HG03135 (cell line): ENCODE data around the gene ZIC4.

Experiments
- ATAC-seq: cut with Tn5 transposase; IDR thresholded peaks from one replicate; pipeline ENCODE4 v1.9.1; 2021; ENCODE audit warnings: mild to moderate bottlenecking, moderate library complexity; ENCODE audit not compliant: unreplicated experiment

Gene ZIC4

GRCh38 chr3:147405231-147406027 lies 914 bp downstream of the ZIC4 start:
- ATAC-seq, result no peak

- no peak for ATAC-seq
Measured at GRCh38 chr3:147404800-147405230, 1.5 kb downstream of the ZIC4 start.

GRCh38 chr3:147404000-147404799 lies 2.1 kb downstream of the ZIC4 start:
- no peak for ATAC-seq

GRCh38 chr3:147403511-147403910 lies 2.8 kb downstream of the ZIC4 start:
- no peak for ATAC-seq

- no peak for ATAC-seq
Measured at GRCh38 chr3:147402159-147402558, 4.2 kb downstream of the ZIC4 start.

- ATAC-seq, result no peak
Measured at GRCh38 chr3:147401421-147401820, 4.9 kb downstream of the ZIC4 start.

- no peak for ATAC-seq
Measured at GRCh38 chr3:147400999-147401398, 5.3 kb downstream of the ZIC4 start.

GRCh38 chr3:147400111-147400510 lies 6.2 kb downstream of the ZIC4 start:
- ATAC-seq, result no peak

GRCh38 chr3:147398813-147399534 lies 7.4 kb downstream of the ZIC4 start:
- no peak for ATAC-seq

- ATAC-seq, result no peak
Measured at GRCh38 chr3:147397875-147398812, 8.2 kb downstream of the ZIC4 start.

GRCh38 chr3:147397155-147397874 lies 9.0 kb downstream of the ZIC4 start:
- no peak for ATAC-seq

- no peak for ATAC-seq
Measured at GRCh38 chr3:147396712-147397046, 9.7 kb downstream of the ZIC4 start.

- ATAC-seq, result no peak
Measured at GRCh38 chr3:147395899-147396711, 10.2 kb downstream of the ZIC4 start.

- no peak for ATAC-seq
Measured at GRCh38 chr3:147394884-147395225, 11.5 kb downstream of the ZIC4 start.

- no peak for ATAC-seq
Measured at GRCh38 chr3:147393943-147394883, 12.1 kb downstream of the ZIC4 start.

GRCh38 chr3:147393261-147393942 lies 12.9 kb downstream of the ZIC4 start:
- no peak for ATAC-seq

- ATAC-seq, result no peak
Measured at GRCh38 chr3:147392625-147392946, 13.8 kb downstream of the ZIC4 start.
